ENCODE data around the gene PTS.

The PTS gene

GRCh38 chr11:112223121-112223520 lies 3.1 kb upstream of the PTS start:
- no peak for DNase-seq

DNA sequence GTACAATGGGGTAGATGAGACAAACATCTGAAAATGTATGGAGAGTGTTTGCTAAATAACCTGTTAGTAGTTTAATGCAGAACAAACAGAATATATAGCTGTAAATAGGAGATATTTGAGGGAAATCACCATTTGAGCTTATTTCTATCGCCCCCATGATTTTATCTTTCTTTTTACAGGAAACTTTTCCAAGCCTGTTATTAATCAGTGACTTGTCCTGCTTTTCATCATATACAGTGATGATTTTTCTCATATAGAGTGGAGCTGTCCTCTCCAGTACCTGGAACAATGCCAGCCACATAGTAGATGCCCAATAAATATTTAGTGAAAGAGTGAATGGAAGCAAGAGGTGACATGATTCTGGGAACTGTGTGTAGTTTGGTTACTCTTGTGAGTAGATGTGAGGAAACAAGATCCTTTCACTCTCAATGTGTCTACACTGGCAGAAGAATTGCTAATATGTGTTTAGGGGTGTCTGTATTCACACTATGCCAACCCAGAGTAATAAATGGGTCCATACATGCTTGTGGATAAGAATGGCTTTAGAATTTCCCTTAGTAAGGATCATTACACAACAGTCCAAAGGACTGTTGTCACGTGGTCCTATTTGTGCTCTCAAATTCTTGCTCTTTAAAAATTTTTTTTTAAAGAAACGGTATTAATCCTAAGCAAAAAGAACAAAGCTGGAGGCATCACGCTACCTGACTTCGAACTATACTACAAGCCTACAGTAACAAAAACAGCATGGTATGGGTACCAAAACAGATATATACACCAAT lies 2.3 kb upstream of the PTS start:
- no peak for DNase-seq

GRCh38 chr11:112225753-112226061 lies 521 bp upstream of the PTS start:
- DNase-seq: no peak

DNA sequence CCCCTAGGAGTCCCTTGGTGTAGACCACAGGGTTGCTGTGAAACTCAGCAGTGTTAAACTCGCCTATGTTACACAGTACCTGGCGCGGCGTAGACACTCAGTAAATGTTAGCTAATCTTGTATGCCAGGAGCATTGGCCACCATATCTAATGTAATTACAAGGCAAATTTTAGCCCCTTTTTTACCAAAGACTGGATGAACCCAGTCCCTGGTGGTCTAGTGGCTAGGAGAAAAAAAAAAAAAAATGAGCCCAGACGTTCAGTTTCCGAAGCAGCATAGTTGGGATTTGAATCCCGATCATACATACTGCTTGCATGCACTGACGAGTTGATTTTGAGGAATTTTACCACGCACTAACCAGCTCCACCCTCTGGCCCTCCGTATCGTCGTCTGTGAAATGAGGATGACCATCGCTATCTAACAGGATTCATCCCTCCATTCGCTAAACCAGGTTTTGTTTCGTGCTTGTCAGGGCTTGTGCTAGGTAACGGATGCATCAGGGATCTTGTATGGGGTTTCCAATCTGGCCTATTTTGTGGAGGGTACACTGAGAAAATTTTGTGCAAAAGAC lies 688 bp downstream of the PTS start:
- DNase-seq: no peak

DNA sequence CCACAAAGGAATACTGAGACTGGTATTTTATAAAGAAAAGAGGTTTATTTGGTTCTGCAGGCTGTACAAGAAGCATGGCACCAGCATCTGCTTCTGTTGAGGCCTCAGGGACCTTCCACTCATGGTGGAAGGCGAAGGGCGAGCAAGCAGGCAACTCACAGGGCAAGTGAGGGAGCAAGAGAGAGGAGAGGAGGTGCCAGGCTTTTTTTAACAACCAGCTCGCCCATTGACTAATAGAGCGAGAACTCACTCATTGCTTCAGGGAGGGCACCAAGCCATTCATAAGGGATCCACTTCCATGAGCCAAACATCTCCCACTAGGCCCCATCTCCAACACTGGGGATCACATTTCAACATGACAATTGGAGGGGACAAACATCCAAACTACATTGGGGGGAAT lies 1.2 kb downstream of the PTS start:
- no peak for DNase-seq

- no peak for DNase-seq
These were observed 2.5 kb downstream of the PTS start for GRCh38 chr11:112228706-112229105.

DNA sequence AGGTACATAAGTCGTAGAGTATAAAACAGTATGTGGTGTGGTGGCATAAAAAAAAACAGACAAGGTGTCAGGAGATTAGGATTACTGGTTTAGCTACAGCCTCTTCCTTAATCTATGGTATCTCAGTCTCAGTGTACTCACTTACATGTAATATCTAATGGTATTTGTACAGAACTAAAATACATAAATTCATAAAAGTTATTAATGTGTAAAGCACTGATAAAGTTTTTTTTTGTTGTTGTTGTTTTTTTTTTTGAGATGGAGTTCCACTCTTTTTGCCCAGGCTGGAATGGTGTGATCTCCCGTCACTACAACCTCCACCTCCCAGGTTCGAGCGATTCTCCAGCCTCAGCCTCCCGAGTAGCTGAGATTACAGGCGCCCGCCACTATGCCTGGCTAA lies 2.9 kb downstream of the PTS start:
- no peak for DNase-seq

- no peak for DNase-seq
These were observed 3.7 kb downstream of the PTS start for GRCh38 chr11:112229746-112230433.

DNA sequence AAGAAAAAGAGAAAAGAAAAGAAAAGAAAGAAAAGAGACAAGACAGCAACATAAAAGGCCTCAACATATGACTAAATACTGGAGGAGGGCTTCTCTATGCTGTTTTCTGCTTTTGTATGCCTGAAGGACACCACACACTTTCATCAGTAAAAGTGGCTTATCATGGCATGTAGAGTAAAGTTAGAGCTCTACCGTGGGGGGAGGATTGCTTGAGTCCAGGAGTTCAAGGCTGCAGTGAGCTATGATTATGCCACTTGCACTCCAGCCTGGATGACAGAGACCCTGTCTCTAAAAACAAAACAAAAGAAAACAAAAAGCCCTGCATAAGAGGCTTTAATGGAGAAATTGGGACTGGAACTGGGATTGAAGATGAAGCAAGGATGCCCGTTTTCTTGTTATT lies 5.7 kb downstream of the PTS start:
- DNase-seq: no peak

DNA sequence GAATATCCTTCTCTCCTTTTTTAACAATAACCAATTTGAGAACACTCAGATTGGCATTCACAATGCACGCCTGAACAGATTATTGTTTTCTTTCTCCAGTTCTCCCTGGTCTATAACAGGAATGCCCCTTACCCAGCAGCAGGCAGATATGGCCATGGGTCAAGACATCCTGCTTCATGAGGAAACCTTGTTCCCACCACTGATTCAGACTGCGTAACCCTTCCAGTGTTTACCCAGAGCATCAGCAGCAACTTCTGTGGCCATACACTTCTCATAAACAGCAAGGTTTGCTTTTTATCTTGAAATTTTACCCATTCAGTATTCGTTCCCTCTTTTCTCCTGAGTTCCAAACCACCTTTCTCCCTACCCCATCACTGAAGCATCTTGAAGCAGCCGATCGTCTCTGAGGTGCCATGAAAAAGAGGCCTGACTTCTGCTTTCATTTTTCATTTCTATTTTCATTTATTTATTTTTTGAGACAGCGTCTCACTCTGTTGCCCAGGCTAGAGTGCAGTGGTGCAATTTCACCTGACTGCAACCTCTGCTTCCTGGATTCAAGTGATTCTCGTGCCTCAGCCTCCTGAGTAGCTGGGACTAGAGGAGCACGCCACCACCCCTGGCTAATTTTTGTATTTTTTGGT lies 9.6 kb downstream of the PTS start:
- DNase-seq: no peak

GRCh38 chr11:112237451-112237850 lies 11.2 kb downstream of the PTS start:
- no peak for DNase-seq

GRCh38 chr11:112238041-112238440 lies 11.8 kb downstream of the PTS start:
- DNase-seq: no peak

DNA sequence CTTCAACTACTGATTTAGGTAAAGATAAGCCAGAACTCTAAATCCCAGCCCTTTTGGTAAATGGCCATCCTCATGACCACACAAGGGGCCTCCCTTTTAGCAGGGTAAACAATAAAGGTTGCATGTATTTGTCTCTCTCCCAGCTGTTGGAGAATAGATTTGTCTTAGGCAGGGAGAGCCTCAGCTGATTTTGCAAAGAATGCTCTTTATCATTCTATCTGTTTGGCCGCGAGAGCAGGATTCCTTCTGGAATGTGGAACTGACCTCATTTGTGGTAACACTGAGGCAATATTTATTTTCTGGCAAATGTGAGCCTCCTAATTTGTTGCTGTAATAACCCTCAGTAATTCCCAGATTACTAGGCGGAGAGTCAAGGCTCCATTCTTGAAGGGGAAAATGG lies 15.3 kb downstream of the PTS start:
- no peak for DNase-seq

- DNase-seq: no peak
These were observed 21.0 kb downstream of the PTS start for GRCh38 chr11:112247201-112247600.

- DNase-seq: no peak
These were observed 22.0 kb downstream of the PTS start for GRCh38 chr11:112248201-112248600.

DNA sequence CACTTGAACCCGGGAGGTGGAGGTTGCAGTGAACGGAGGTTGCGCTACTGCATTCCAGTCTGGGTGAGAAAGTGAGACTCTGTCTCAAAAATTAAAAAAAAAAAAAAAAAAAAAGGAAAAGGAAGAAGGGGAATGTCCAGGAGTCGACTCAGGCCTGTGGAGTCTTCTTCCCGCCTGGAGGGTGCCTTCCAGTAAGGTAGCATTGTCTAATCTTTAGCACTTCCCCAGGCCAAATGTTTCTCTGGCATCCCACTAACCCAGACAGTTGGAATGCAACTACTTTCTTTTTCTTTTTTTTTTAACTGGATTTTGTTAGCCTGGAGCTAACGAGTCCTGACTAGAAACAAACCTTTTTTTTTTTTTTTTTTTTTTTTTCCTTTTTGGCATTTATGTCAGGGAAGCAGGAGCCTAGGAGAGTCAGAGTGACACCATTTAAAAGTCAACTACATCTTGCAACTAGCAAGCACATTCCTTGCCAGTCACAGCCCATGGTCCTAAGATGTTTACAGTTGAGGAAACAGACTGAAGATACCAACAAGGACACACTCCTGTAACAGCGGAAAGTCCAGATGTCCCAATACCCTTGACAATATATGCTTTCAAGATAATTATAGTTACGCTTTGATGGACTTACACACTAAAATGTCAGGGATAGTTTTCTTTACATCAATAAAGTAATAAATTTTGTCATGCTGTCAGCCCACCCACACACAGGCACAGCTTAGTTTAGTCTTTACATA lies 23.8 kb downstream of the PTS start:
- peak; percentile 11 for DNase-seq

DNA sequence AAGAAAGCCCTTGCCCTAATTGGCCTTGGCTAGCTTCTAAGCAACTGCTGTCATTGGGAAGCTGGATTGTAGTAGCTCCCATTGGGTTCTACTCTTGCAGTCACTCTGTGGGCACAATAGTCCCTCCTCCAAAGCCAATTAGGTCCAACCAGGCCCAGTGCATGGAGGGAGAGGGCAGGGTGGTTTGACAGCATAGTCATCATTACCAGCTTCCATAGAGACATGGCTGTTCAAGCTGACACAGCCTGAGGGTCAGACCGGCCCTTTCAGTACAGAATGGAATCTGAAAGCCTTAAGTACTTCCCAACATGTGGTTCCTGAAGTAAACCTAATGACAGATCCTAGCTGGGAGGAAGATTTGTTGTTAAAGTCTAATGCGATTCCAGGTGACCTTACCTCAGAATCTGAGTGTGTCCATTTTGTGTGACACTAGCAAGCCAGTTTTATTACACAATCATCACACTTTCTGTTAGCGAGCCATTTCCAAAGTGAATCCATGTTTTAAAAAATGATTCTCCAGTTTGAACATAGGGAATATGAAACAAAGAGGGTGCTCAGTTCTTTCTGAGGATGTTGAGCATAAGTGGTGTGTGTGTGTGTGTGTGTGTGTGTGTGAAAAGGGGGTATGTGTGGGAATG lies 27.5 kb downstream of the PTS start:
- DNase-seq: no peak

GRCh38 chr11:112255067-112255720 lies 29.0 kb downstream of the PTS start:
- DNase-seq: peak; percentile 33

GRCh38 chr11:112260490-112260889 lies 34.3 kb downstream of the PTS start, which contains the start of gene PLET1:
PLET1 (minus strand) TSS chr11:112260860; CDS start chr11:112260589, 271 bp downstream.
- DNase-seq: no peak

DNA sequence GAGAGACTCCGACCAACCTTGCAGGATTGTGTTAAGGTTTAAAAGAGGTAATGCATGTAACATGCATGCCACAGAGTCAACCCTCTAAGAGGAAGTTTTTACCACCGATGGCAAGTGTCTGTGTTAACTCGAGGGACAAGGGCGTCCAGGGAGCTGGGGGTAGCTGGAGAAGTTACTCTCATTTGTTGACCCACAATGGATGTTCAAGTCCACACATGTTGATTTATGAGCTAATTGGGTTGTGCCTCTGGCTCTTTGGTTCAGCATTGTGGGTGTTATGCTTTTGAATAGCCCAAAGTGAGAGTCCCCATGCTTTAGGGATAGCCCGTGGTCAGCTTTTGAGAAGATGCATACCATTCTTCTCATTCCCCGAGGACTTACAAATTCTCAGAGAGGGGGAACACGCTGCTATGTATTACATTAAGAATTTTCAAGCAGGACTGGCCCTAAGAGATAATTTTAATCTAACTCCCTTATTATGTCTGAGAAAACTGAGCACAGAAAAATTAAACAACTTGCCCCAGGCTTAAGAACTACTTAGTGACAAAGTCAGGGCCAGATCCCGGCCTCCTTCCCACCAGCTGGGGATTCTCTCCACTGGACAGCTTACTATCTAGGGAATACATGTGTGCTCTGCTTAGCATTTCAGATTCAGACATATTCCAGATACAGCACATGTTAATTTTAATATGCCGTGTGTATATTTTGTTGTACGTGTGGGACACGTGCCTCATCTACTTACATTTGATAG lies 39.6 kb downstream of the PTS start:
- no peak for DNase-seq

DNA sequence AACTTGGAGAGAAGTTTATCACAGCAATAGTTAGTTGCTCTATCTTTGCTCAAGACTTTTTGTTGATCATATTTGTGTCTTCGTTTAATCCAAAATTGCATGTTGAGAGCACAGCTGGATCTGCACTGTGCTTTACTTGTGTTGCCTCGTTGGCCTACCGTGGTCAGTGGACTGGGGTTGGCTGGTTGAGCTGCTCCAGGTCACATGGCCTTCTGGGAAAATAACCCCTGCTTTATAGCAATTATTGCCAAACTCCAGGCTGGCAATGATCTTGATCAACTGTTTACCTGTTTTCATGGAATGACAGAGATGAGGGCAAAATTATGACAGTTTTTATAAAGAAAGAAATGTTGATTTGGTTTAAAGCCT lies 40.2 kb downstream of the PTS start:
- DNase-seq: no peak

Data from NCI-H2171 (cell line).